Endothelial cell of umbilical vein (primary cell): ENCODE data around the gene ADAT3. TPM values are rescaled to one million over a fixed set of nuclear protein-coding genes. Genes with fewer than 3 reads are reported as not detected.

Source experiments
- BruUV-seq: library from RNA; stranded (reverse); fragments of 400-500 nt; replicated peaks from 2 replicates; lab custom pipeline; 2021; lab: Mats Ljungman, UMichigan
- CTCF ChIA-PET: fragments of 300-600, 350-600 bp; sonication (Branson Sonifier 250); formaldehyde crosslinking; loops from one replicate; lab custom pipeline; 2021; ENCODE audit warnings: antibody characterized with exemption, inconsistent platforms; lab: Charles Lee
- POLR2A ChIA-PET: fragments of 300-600, 350-600 bp; sonication (Branson Sonifier 250); formaldehyde crosslinking; loops from one replicate; lab custom pipeline; 2021; ENCODE audit warnings: antibody characterized with exemption, inconsistent platforms; lab: Charles Lee
- DNase-seq: peaks from one replicate; pipeline ENCODE4 v3.0.0-alpha.2; 2011; ENCODE audit warnings: low read depth, low spot score
- FAIRE-seq: peaks from 2 replicates; lab custom pipeline; 2011; peaks lifted over from hg19 to GRCh38; lab: Jason Lieb, UNC
- H2AFZ ChIP-seq: 2 replicates; pipeline ENCODE4 v1.6.0; 2012; ENCODE audit warnings: low read depth, low read length, control low read depth, inconsistent platforms
- H3K27ac ChIP-seq: 2 replicates; pipeline ENCODE4 v1.5.1; 2011; ENCODE audit warnings: low read depth, mild to moderate bottlenecking, control low read depth, low read length, moderate library complexity; ENCODE audit not compliant: insufficient read depth
- H3K27me3 ChIP-seq, 2 experiments: 2 replicates each; pipeline versions ENCODE4 v1.6.0 to v1.6.1; 2011; ENCODE audit warnings: low read length in 2 of 2, mixed read lengths in 1 of 2; ENCODE audit not compliant: control insufficient read depth in 2 of 2, insufficient read depth in 2 of 2
- H3K36me3 ChIP-seq, 2 experiments: 2 replicates in 1 of 2; 3 replicates in 1 of 2; pipeline ENCODE4 v1.5.1; 2011; ENCODE audit warnings: low read length in 2 of 2, mild to moderate bottlenecking in 1 of 2, moderate library complexity in 1 of 2; ENCODE audit not compliant: control insufficient read depth in 2 of 2, insufficient read depth in 2 of 2; ENCODE audit errors: extremely low read depth in 1 of 2
- H3K4me1 ChIP-seq: 3 replicates; pipeline ENCODE4 v1.5.1; 2011; ENCODE audit warnings: mild to moderate bottlenecking, low read length; ENCODE audit not compliant: control insufficient read depth, insufficient read depth; ENCODE audit errors: extremely low read depth
- H3K4me2 ChIP-seq: 2 replicates; pipeline ENCODE4 v1.6.1; 2011; ENCODE audit warnings: low read length, control low read depth, mixed read lengths; ENCODE audit not compliant: insufficient read depth
- H3K4me3 ChIP-seq, 3 experiments: fragments of 200-600 bp in 1 of 3; sonication (generic), shearing (Covaris generic) in 1 of 3; replicated peaks in 1 of 3; 2 replicates each; pipeline ENCODE4 v1.5.1; 2011 to 2016; ENCODE audit warnings: control low read depth in 3 of 3, low read length in 3 of 3, mild to moderate bottlenecking in 2 of 3, inconsistent platforms in 1 of 3, low read depth in 1 of 3, moderate library complexity in 1 of 3; ENCODE audit not compliant: insufficient read depth in 1 of 3
- H3K79me2 ChIP-seq: 2 replicates; pipeline ENCODE4 v1.6.0; 2012; ENCODE audit warnings: low read length, inconsistent platforms; ENCODE audit not compliant: control insufficient read depth, insufficient read depth
- H3K9ac ChIP-seq: replicated peaks from 2 replicates; pipeline ENCODE3; 2011; ENCODE audit warnings: low read length, control low read depth; ENCODE audit not compliant: insufficient read depth; ENCODE audit errors: extremely low read depth
- H3K9me1 ChIP-seq: replicated peaks from 3 replicates; pipeline ENCODE4 v1.6.0; 2011; ENCODE audit warnings: mild to moderate bottlenecking, low read length; ENCODE audit not compliant: control insufficient read depth, insufficient read depth; ENCODE audit errors: extremely low read depth
- H3K9me3 ChIP-seq: replicated peaks from 2 replicates; pipeline ENCODE4 v1.5.1; 2012; ENCODE audit warnings: low read length, inconsistent platforms; ENCODE audit not compliant: control insufficient read depth, insufficient read depth
- H4K20me1 ChIP-seq: replicated peaks from 2 replicates; pipeline ENCODE3; 2011; ENCODE audit warnings: mild to moderate bottlenecking, low read length; ENCODE audit not compliant: control insufficient read depth, insufficient read depth; ENCODE audit errors: extremely low read depth
- FOS ChIP-seq: IDR thresholded peaks from 2 replicates; pipeline ENCODE4 v1.6.1; 2011; ENCODE audit warnings: mild to moderate bottlenecking, low read length, moderate library complexity, borderline replicate concordance; ENCODE audit not compliant: insufficient read depth
- GATA2 ChIP-seq: IDR thresholded peaks from 2 replicates; pipeline ENCODE4 v1.7.0; 2011; ENCODE audit warnings: low read depth, mild to moderate bottlenecking, moderate library complexity, mixed read lengths, low read length; ENCODE audit not compliant: insufficient read length, insufficient read depth
- JUN ChIP-seq: IDR thresholded peaks from 2 replicates; pipeline ENCODE4 v1.6.1; 2011; ENCODE audit warnings: borderline replicate concordance, low read depth; ENCODE audit not compliant: insufficient read length, insufficient read depth
- MYC ChIP-seq: IDR thresholded peaks from one replicate; pipeline ENCODE4 v1.6.1; 2011; ENCODE audit warnings: mild to moderate bottlenecking, low read depth, low read length
- POLR2A ChIP-seq: IDR thresholded peaks from 2 replicates; pipeline ENCODE4 v1.6.1; 2012; ENCODE audit warnings: low read depth, mild to moderate bottlenecking, control low read depth, low read length
- POLR2AphosphoS5 ChIP-seq: IDR thresholded peaks from 2 replicates; pipeline ENCODE4 v1.6.1; 2012; ENCODE audit warnings: low read depth, mild to moderate bottlenecking, control low read depth, low read length, moderate library complexity; ENCODE audit not compliant: insufficient read depth
- dilution Hi-C: fragments of 300-500 bp; cut with MboI; formaldehyde crosslinking; loops from one replicate; pipeline ENCODE4 v1.15.0; 2019; ENCODE audit warnings: low sequenced_read_pairs; ENCODE audit not compliant: extremely low pct_ligation_motif_present
- intact Hi-C: fragments of 100-400 bp; cut with micrococcal nuclease; formaldehyde crosslinking; loops from one replicate; pipeline ENCODE4 v1.10.0; 2022
- polyA plus RNA-seq, 4 experiments: library from polyadenylated mRNA; depleted of rRNA in 3 of 4; stranded (reverse) in 3 of 4; unstranded in 1 of 4; fragments of >200 nt; gene quantifications; 2 replicates each; pipeline versions ENCODE4 v1.2.1 to v1.2.3, GENCODE V29; 2011 to 2012; ENCODE audit warnings: missing spikeins in 1 of 4
- total RNA-seq: library from RNA; stranded (reverse); gene quantifications from 2 replicates; pipeline ENCODE4 v1.2.3, GENCODE V29; 2021
- TF ChIP-seq, protein P1 (sequence below): IDR thresholded peaks from 2 replicates; pipeline ENCODE4 v1.6.1; 2011; ENCODE audit not compliant: insufficient read depth, insufficient read length

The ADAT3 gene
- total and polyA plus RNA-seq, 2 donors (not counting 3 experiments of a cell fraction or from before 2014, with no cell fraction given), result 5.7 to 11.7 TPM

- no peak overlapping the region for H3K4me2 ChIP-seq
- no peak overlapping the region for H2AFZ ChIP-seq
- no peaks in the 10 kb centered on the region for H3K27me3 ChIP-seq
- no peak overlapping the region for H3K4me3 ChIP-seq
- H3K9me3 ChIP-seq, result no peaks in the 10 kb centered on the region
- DNase-seq, result no peak
- TF ChIP-seq JUN (no peak), FOS (no peak), POLR2A (no peak), GATA2 (no peak), MYC (no peak)
- TF ChIP-seq, protein P1, sequence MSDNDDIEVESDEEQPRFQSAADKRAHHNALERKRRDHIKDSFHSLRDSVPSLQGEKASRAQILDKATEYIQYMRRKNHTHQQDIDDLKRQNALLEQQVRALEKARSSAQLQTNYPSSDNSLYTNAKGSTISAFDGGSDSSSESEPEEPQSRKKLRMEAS, result no peak
- H3K36me3 ChIP-seq, result peaks cover 0 to 11% of the 10 kb centered on the region in 2 experiments
- no peaks in the 10 kb centered on the region for H3K4me1 ChIP-seq
- intact Hi-C loops (no loop called here), dilution Hi-C loops (no loop called here)
- BruUV-seq, result no TSS peak
- H3K27ac ChIP-seq, result no peak overlapping the region
- H3K9me1 ChIP-seq, result no peaks in the 10 kb centered on the region
- FAIRE-seq, result no peak
- H3K79me2 ChIP-seq, result peaks cover 63% of the 10 kb centered on the region
- no peaks in the 10 kb centered on the region for H4K20me1 ChIP-seq
- POLR2A ChIA-PET, result no interaction called here
- H3K9ac ChIP-seq, result no peak overlapping the region
- CTCF ChIA-PET, result interaction anchor here (1.6 kb wide), 1 partner anchor 28 kb away, joined by 4 read pairs; no protein-coding TSS in a partner anchor
Observed at GRCh38 chr19:1957562-1958248, 52.5 kb downstream of the ADAT3 start.

DNA sequence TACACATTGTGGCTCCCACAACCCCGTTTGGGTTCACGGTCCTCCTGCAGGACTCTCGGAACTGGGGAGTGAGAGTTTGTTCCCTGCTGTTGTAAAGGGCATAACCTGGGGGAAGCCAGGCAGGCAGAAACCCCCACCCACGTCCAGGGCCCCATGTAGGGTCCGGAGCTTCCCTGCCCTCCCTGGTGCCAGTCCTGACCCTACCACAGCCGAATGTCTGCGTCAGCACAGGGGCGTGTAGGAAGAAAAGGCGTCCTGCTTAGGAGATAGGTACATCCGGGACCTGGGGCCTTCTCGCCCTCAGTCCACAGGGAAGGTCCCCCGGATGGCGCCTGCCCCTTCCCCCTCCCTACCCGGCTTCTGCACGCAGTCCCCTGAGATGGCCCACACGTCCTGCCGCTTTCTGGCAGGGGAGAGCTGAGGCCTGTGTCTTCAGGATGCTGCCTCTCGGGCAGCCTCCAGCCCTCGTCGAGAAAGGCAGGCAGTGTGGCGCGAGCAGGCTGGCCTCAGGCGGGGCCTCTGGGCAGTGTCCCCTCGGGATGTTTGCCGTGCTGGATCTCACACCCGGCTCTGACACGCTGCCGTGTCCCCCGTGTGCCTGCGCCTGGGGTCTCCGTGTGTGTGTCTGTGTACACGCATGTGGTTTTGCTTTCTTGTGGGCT lies 54.9 kb downstream of the ADAT3 start:
- Histone ChIP-seq H4K20me1 (no peaks in the 10 kb centered on the region), H3K27ac (no peak overlapping the region), H3K79me2 (peaks cover 40% of the 10 kb centered on the region), H3K27me3 (no peaks in the 10 kb centered on the region), H3K4me2 (no peak overlapping the region), H3K9me1 (no peaks in the 10 kb centered on the region), H3K4me1 (no peaks in the 10 kb centered on the region), H3K9me3 (no peaks in the 10 kb centered on the region), H3K4me3 (no peak overlapping the region), H3K36me3 (peaks cover 0 to 6% of the 10 kb centered on the region in 2 experiments), H2AFZ (no peak overlapping the region), H3K9ac (no peak overlapping the region)
- POLR2A ChIA-PET, result no interaction called here
- dilution Hi-C loops, result no loop called here
- DNase-seq (no peak), FAIRE-seq (no peak)
- intact Hi-C loops, result no loop called here
- no TSS peak for BruUV-seq
- CTCF ChIA-PET, result no interaction called here
- TF ChIP-seq MYC (no peak), POLR2A (no peak), FOS (no peak), GATA2 (no peak), JUN (no peak), POLR2AphosphoS5 (no peak)
